Brain microvascular endothelial cell (primary cell): ENCODE measurements around the gene SLC35F3.

Source experiments
- DNase-seq: peaks from one replicate; pipeline ENCODE4 v3.0.0-alpha.2; 2020
- H3K27ac ChIP-seq: fragments of 250-450 bp; sonication (Bioruptor Pico); 2 replicates; pipeline ENCODE4 v1.5.1; 2020; ENCODE audit warnings: mild to moderate bottlenecking, moderate library complexity
- H3K27me3 ChIP-seq: fragments of 250-450 bp; sonication (Bioruptor Pico); replicated peaks from 2 replicates; pipeline ENCODE4 v1.5.1; 2020; ENCODE audit warnings: mild to moderate bottlenecking
- H3K36me3 ChIP-seq: fragments of 250-450 bp; sonication (Bioruptor Pico); replicated peaks from 2 replicates; pipeline ENCODE4 v1.5.1; 2020; ENCODE audit warnings: mild to moderate bottlenecking
- H3K4me3 ChIP-seq: 2 replicates; pipeline ENCODE4 v1.5.1; 2011; ENCODE audit warnings: low read depth, mild to moderate bottlenecking, control low read depth, low read length, moderate library complexity
- in situ Hi-C: cut with HindIII; loops from 2 replicates; pipeline ENCODE4 v1.10.0; 2017; ENCODE audit warnings: low sequenced_read_pairs, low pct_ligation_motif_present
- TF ChIP-seq, protein P1 (sequence below): IDR thresholded peaks from 2 replicates; pipeline ENCODE4 v1.5.1; 2011; ENCODE audit warnings: low read depth, mild to moderate bottlenecking, moderate library complexity, low read length, control low read depth, inconsistent platforms; ENCODE audit errors: missing control alignments

Gene SLC35F3

DNA sequence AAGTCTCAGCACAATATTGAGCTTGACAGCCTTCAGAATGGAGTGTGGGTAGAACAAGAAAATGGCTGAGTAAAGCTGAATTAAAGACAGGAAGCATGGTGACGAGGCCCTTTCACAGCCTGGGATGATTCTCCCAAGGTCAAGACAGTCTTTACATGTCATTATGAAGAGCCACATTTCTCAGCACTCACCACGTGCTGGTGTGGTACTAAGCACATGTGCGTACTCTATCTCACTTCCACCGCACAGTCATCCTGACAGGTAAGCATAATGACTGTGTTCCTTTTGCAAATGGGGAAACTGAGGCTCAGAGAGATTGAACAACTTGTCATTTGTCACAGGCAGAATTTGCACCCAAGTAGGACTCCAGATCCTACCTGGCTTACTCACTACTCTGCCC, 376.0 kb downstream of the SLC35F3 start:
- no peak for DNase-seq
- TF ChIP-seq, protein P1, sequence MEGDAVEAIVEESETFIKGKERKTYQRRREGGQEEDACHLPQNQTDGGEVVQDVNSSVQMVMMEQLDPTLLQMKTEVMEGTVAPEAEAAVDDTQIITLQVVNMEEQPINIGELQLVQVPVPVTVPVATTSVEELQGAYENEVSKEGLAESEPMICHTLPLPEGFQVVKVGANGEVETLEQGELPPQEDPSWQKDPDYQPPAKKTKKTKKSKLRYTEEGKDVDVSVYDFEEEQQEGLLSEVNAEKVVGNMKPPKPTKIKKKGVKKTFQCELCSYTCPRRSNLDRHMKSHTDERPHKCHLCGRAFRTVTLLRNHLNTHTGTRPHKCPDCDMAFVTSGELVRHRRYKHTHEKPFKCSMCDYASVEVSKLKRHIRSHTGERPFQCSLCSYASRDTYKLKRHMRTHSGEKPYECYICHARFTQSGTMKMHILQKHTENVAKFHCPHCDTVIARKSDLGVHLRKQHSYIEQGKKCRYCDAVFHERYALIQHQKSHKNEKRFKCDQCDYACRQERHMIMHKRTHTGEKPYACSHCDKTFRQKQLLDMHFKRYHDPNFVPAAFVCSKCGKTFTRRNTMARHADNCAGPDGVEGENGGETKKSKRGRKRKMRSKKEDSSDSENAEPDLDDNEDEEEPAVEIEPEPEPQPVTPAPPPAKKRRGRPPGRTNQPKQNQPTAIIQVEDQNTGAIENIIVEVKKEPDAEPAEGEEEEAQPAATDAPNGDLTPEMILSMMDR, result no peak
- in situ Hi-C loops, result no loop called here
- Histone ChIP-seq H3K27ac (no peak overlapping the region), H3K36me3 (no peaks in the 10 kb centered on the region), H3K4me3 (no peak overlapping the region), H3K27me3 (no peaks in the 10 kb centered on the region)

DNA sequence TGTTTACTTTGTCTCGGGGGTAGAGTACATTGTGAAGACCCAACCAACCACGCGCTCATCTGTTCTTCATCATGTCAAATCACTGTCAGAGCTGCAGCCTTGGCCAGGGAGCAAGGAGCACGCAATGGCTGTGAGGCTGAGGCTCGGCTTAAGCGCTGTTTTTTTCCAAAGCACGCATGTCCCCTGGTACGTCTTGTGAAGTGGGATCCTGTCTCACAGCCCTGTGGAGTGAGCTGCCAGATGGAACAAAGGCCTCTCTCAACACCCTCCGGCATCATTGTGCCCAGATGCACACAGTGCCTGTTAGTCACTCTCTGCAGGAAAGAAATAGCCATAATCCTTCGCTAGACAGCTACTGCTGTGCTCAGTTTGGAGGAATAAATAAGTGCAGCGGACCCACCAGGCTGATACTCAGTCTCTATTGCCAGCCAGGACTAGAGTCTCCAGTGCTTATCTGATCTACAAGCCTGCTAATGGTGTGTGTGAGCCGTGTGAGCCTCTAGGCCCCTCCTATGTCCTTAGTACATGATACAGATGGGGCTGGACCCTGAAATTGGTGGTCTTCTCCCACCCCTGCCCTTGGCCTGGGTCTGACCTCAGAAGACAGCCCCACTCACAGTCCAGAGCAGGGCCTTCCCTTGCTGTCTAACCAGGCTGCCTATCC, 377.5 kb downstream of the SLC35F3 start:
- TF ChIP-seq, protein P1, result no peak
- Histone ChIP-seq H3K27me3 (no peaks in the 10 kb centered on the region), H3K4me3 (no peak overlapping the region), H3K36me3 (no peaks in the 10 kb centered on the region), H3K27ac (no peak overlapping the region)
- no peak for DNase-seq
- in situ Hi-C loops, result no loop called here

DNA sequence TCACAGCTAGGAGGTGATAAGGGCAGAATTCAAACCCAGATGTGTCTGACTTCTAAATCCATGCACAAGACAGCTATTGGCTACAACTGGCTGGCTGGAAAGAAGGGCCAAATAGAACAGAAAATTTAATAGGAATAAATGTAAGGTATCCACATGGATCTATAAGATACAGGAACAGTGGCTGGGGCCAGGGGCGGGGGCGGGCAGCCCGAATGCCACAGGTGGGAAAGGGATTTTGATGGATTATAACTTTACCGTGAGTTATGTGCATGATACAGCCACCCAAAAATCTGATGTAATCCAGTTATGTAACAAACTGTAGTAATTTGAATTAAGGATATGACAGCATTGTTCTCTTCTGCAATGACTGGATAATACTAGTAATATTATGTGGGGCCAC, 381.7 kb downstream of the SLC35F3 start:
- no peaks in the 10 kb centered on the region for H3K27me3 ChIP-seq
- in situ Hi-C loops, result no loop called here
- no peaks in the 10 kb centered on the region for H3K36me3 ChIP-seq
- no peak overlapping the region for H3K27ac ChIP-seq
- TF ChIP-seq, protein P1, result no peak
- no peak for DNase-seq
- no peak overlapping the region for H3K4me3 ChIP-seq

DNA sequence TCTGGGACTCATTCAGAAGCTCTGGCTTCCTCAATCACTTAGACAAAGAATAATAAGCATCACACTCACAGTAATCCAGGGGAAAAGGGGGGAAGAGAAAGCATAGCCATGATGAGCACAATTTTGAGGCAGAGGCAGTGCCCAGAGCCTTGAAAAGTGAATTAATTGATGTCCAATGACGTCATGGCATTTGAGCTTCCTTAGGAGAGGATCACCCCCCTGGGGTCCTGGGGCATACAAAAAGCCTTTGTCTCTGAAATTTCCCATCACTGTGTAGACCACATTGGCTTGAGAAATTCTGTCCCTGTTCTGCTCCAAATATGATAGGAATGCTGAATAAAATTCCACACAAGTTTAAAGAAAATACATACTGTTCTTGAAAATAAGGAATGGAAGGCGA, 384.5 kb downstream of the SLC35F3 start:
- no peak overlapping the region for H3K4me3 ChIP-seq
- in situ Hi-C loops, result no loop called here
- TF ChIP-seq, protein P1, result no peak
- H3K27me3 ChIP-seq, result no peaks in the 10 kb centered on the region
- no peaks in the 10 kb centered on the region for H3K36me3 ChIP-seq
- DNase-seq, result no peak
- H3K27ac ChIP-seq, result no peak overlapping the region

DNA sequence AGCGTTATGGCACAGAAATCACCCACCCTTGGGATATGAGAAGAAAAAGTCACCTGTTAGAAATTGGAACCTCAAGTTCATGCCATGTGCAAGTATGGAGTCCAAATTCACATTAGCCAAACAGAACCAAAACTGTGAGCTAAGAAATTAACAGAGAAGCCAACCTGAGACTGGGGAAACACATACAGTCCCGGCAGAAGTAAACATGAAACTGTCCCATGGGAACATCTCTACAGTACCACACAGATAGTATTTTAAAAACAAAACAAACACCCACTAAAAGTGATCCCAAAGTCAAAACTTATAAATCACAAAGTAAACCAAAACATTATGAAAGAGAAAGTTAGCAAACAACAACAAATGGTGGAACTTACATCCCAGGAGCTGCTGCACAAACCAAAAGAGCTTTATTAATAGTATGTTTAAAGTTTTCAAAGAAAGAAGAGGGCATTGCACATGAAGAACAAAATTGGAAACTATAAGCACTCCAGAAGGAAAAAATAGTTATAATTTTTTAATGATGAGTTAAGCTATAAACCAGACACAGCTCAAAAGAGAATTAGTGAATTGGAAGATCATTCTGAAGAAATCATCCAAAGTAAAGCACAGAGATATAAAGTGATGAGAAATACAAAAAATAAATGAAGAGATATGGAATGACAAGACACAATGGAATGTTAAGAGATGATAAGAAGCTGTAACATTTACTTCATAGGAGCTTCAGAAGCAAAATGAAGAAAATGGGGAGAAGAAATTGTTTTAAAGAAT, 385.2 kb downstream of the SLC35F3 start:
- no peaks in the 10 kb centered on the region for H3K36me3 ChIP-seq
- H3K4me3 ChIP-seq, result no peak overlapping the region
- DNase-seq, result no peak
- H3K27me3 ChIP-seq, result no peaks in the 10 kb centered on the region
- no peak overlapping the region for H3K27ac ChIP-seq
- in situ Hi-C loops, result no loop called here
- TF ChIP-seq, protein P1, result no peak

DNA sequence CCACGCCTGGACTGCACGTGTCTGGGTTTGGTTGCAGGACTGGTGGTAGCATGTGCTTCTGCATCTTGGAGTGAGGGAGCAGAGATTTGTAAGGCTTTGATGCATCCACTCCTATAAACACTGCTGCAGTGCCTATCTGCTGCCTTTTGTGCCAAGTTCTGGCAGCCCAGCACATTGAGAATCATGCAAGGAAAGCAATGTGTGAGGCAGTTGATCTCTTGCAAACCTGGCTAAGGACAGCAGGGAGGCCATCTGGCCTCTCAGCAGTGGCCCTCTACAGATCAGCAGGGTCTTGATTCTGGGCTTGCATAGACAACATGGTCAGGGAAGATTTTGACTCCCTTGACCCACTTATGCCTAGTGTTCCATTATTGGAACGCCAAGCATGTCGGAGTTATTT, 387.5 kb downstream of the SLC35F3 start:
- TF ChIP-seq, protein P1, result no peak
- H3K4me3 ChIP-seq, result no peak overlapping the region
- no peak overlapping the region for H3K27ac ChIP-seq
- no peaks in the 10 kb centered on the region for H3K27me3 ChIP-seq
- H3K36me3 ChIP-seq, result no peaks in the 10 kb centered on the region
- in situ Hi-C loops, result no loop called here
- no peak for DNase-seq
